GM12878 (cell line): Measurements from ENCODE around the gene ACSL1.

Experiments used
- CTCF ChIP-seq, 3 experiments: IDR thresholded peaks in 2 of 3; conservative IDR thresholded peaks in 1 of 3; 2 replicates each; pipeline ENCODE4 v1.5.1; 2011; ENCODE audit warnings: low read depth in 3 of 3, low read length in 3 of 3, mild to moderate bottlenecking in 3 of 3, control low read depth in 2 of 3, moderate library complexity in 2 of 3, inconsistent platforms in 1 of 3, mixed read lengths in 1 of 3; ENCODE audit not compliant: control insufficient read depth in 2 of 3, insufficient read depth in 1 of 3; ENCODE audit errors: extremely low read depth in 1 of 3
- ESRRA ChIP-seq: IDR thresholded peaks from 2 replicates; pipeline ENCODE4 v1.6.1; 2012; ENCODE audit warnings: mild to moderate bottlenecking, low read length, improper control_type of control experiment
- IRF4 ChIP-seq: IDR thresholded peaks from 2 replicates; pipeline ENCODE4 v1.6.1; 2011; ENCODE audit warnings: low read depth, low read length

GRCh38 chr4:184764601-184765000, 61.2 kb downstream of the ACSL1 start:
- no peak for TF ChIP-seq CTCF (IDR thresholded peaks at IDR 0.05 in 2 of 3, conservative IDR thresholded peaks at IDR 0.05 in 1 of 3; ENCODE audit: control insufficient read depth in 2 of 3, extremely low read depth in 1 of 3, insufficient read depth in 1 of 3, low read depth in 3 of 3, low read length in 3 of 3)
- no peak for TF ChIP-seq ESRRA
- no peak for TF ChIP-seq IRF4
